GM23338 (cell line): Measurements from ENCODE around the gene ZBTB5. TPM values are rescaled to one million over a fixed set of nuclear protein-coding genes. Genes with fewer than 3 reads are reported as not detected.

Source experiments
- ATAC-seq: fragments of 200-7000 bp; cut with Tn5 transposase; 3 replicates; pipeline ENCODE4 v1.9.1; 2020
- DNase-seq: peaks from one replicate; pipeline ENCODE4 v3.0.0-alpha.2; 2015; ENCODE audit warnings: low spot score
- H2AFZ ChIP-seq: fragments of 200-600 bp; sonication (generic); 2 replicates; pipeline ENCODE4 v1.8.0; 2016; ENCODE audit warnings: antibody characterized with exemption, mild to moderate bottlenecking, moderate library complexity
- H3F3A ChIP-seq: fragments of 200-600 bp; sonication (generic); replicated peaks from 2 replicates; pipeline ENCODE4 v1.8.0; 2017; ENCODE audit warnings: antibody characterized with exemption, mixed run types, low read depth
- H3K27ac ChIP-seq: fragments of 200-600 bp; sonication (generic); 2 replicates; pipeline ENCODE4 v1.6.1; 2016; ENCODE audit warnings: low read depth
- H3K27me3 ChIP-seq: fragments of 200-600 bp; sonication (generic); 2 replicates; pipeline ENCODE4 v1.8.0; 2016; ENCODE audit warnings: mild to moderate bottlenecking, mixed run types, moderate library complexity; ENCODE audit not compliant: insufficient read depth
- H3K36me3 ChIP-seq: fragments of 200-600 bp; sonication (generic); 2 replicates; pipeline ENCODE4 v1.8.0; 2016; ENCODE audit warnings: mild to moderate bottlenecking; ENCODE audit not compliant: insufficient read depth
- H3K4me1 ChIP-seq: fragments of 200-600 bp; sonication (generic); 2 replicates; pipeline ENCODE4 v1.8.0; 2016; ENCODE audit warnings: mild to moderate bottlenecking, moderate library complexity; ENCODE audit not compliant: insufficient read depth
- H3K4me2 ChIP-seq: fragments of 200-600 bp; sonication (generic); 2 replicates; pipeline ENCODE4 v1.7.1; 2017; ENCODE audit warnings: mixed run types
- H3K4me3 ChIP-seq: fragments of 200-600 bp; sonication (generic); 2 replicates; pipeline ENCODE4 v1.6.1; 2016; ENCODE audit warnings: mixed run types
- H3K79me2 ChIP-seq: fragments of 200-600 bp; sonication (generic); replicated peaks from 2 replicates; pipeline ENCODE4 v1.8.0; 2017; ENCODE audit warnings: mild to moderate bottlenecking; ENCODE audit not compliant: insufficient read depth
- H3K9me2 ChIP-seq: fragments of 200-600 bp; sonication (generic); 2 replicates; pipeline ENCODE4 v1.8.0; 2017; ENCODE audit not compliant: insufficient read depth
- H4K20me1 ChIP-seq: fragments of 200-600 bp; sonication (generic); replicated peaks from 2 replicates; pipeline ENCODE4 v1.8.0; 2017; ENCODE audit warnings: mild to moderate bottlenecking; ENCODE audit not compliant: insufficient read depth
- H3K27ac Mint-ChIP-seq: 2 replicates; pipeline ENCODE4 v1.8.0; 2020; ENCODE audit warnings: inconsistent platforms, mild to moderate bottlenecking, moderate library complexity, mixed read lengths
- H3K27me3 Mint-ChIP-seq: 3 replicates; pipeline ENCODE4 v1.8.0; 2022; ENCODE audit warnings: low read depth, mild to moderate bottlenecking, moderate library complexity, mixed read lengths, inconsistent platforms; ENCODE audit not compliant: insufficient read depth, poor library complexity
- H3K36me3 Mint-ChIP-seq: 3 replicates; pipeline ENCODE4 v1.8.0; 2021; ENCODE audit warnings: low read depth, mild to moderate bottlenecking, inconsistent platforms, moderate library complexity, mixed read lengths
- H3K4me1 Mint-ChIP-seq: 3 replicates; pipeline ENCODE4 v1.8.0; 2020; ENCODE audit warnings: mild to moderate bottlenecking, inconsistent platforms, mixed read lengths
- H3K4me3 Mint-ChIP-seq: 3 replicates; pipeline ENCODE4 v1.8.0; 2021; ENCODE audit warnings: moderate library complexity, mild to moderate bottlenecking, inconsistent platforms, mixed read lengths
- H3K9me3 Mint-ChIP-seq: 3 replicates; pipeline ENCODE4 v1.8.0; 2020; ENCODE audit warnings: moderate library complexity, mild to moderate bottlenecking, inconsistent platforms, mixed read lengths
- CREB1 ChIP-seq: fragments of 250-450 bp; sonication (Bioruptor Pico); IDR thresholded peaks from 2 replicates; pipeline ENCODE4 v1.5.0; 2020; ENCODE audit warnings: low read depth, mild to moderate bottlenecking, moderate library complexity
- CTCF ChIP-seq, 2 experiments: fragments of 200-600 bp in 1 of 2; sonication (generic) in 1 of 2; conservative IDR thresholded peaks; 2 replicates each; pipeline versions ENCODE4 v1.5.1 to v1.6.1; 2016 to 2017; ENCODE audit warnings: antibody characterized with exemption in 2 of 2, low read depth in 2 of 2, mild to moderate bottlenecking in 2 of 2, moderate library complexity in 1 of 2
- ETS1 ChIP-seq: IDR thresholded peaks from 2 replicates; pipeline ENCODE4 v1.6.1; 2016; ENCODE audit warnings: antibody characterized with exemption
- EZH2 ChIP-seq: fragments of 200-600 bp; sonication (generic); IDR thresholded peaks from one replicate; pipeline ENCODE4 v1.8.0; 2017; ENCODE audit warnings: antibody characterized with exemption, mild to moderate bottlenecking, low read depth; ENCODE audit not compliant: unreplicated experiment
- EZH2phosphoT487 ChIP-seq: fragments of 200-600 bp; sonication (generic); IDR thresholded peaks from one replicate; pipeline ENCODE4 v1.8.1; 2018; ENCODE audit warnings: antibody characterized with exemption; ENCODE audit not compliant: unreplicated experiment
- JUNB ChIP-seq: IDR thresholded peaks from one replicate; pipeline ENCODE4 v1.6.1; 2016; ENCODE audit warnings: antibody characterized with exemption; ENCODE audit not compliant: unreplicated experiment
- NANOG ChIP-seq: IDR thresholded peaks from 2 replicates; pipeline ENCODE4 v1.6.1; 2016; ENCODE audit warnings: antibody characterized with exemption, borderline replicate concordance
- POLR2AphosphoS5 ChIP-seq: IDR thresholded peaks from 2 replicates; pipeline ENCODE4 v1.6.1; 2016; ENCODE audit warnings: antibody characterized with exemption, low read depth
- REST ChIP-seq: IDR thresholded peaks from one replicate; pipeline ENCODE4 v1.6.1; 2018; ENCODE audit warnings: antibody characterized with exemption; ENCODE audit not compliant: unreplicated experiment
- STAT1 ChIP-seq: IDR thresholded peaks from one replicate; pipeline ENCODE4 v1.6.1; 2016; ENCODE audit warnings: antibody characterized with exemption; ENCODE audit not compliant: unreplicated experiment
- ZNF114 ChIP-seq: fragments of 250-450 bp; sonication (Bioruptor Pico); IDR thresholded peaks from 2 replicates; pipeline ENCODE4 v1.5.0; 2020; ENCODE audit warnings: mild to moderate bottlenecking, moderate library complexity
- ZNF331 ChIP-seq: fragments of 250-450 bp; sonication (Bioruptor Pico); IDR thresholded peaks from 2 replicates; pipeline ENCODE4 v1.5.0; 2020; ENCODE audit warnings: low read depth, mild to moderate bottlenecking, moderate library complexity
- ZNF462 ChIP-seq: fragments of 250-450 bp; sonication (Bioruptor Pico); IDR thresholded peaks from 2 replicates; pipeline ENCODE4 v1.5.0; 2020; ENCODE audit warnings: mild to moderate bottlenecking, moderate library complexity
- polyA plus RNA-seq: library from polyadenylated mRNA; unstranded; fragments of >200 nt; fragmentation: Nextera tagmentation; extraction: Ambion mirVana; gene quantifications from 2 replicates; pipeline ENCODE4 v1.2.1, GENCODE V29; 2016
- total RNA-seq: library from RNA; depleted of rRNA; stranded (reverse); fragments of >200 nt; shearing (Covaris generic); gene quantifications from 2 replicates; pipeline ENCODE4 v1.2.3, GENCODE V29; 2014

The ZBTB5 gene
- total and polyA plus RNA-seq, 2 experiments from 2014 or later: 2.8 to 19.5 TPM

GRCh38 chr9:37491939-37492338 lies 26.7 kb upstream of the ZBTB5 start:
- no peak overlapping the region for H3K27ac ChIP-seq
- peaks cover 9% of the 10 kb centered on the region for H3K79me2 ChIP-seq
- Mint-ChIP-seq H3K4me1 (peaks cover 4% of the 10 kb centered on the region; the same call in 2 of the 3 replicates), H3K9me3 (no peaks in the 10 kb centered on the region), H3K4me3 (no peak overlapping the region), H3K27ac (no peak overlapping the region), H3K36me3 (peaks cover 80% of the 10 kb centered on the region), H3K27me3 (no peaks in the 10 kb centered on the region)
- H2AFZ ChIP-seq: no peak overlapping the region
- H4K20me1 ChIP-seq: peaks cover 18% of the 10 kb centered on the region
- H3F3A ChIP-seq: no peaks in the 10 kb centered on the region
- no peak for TF ChIP-seq POLR2AphosphoS5
- no peak for TF ChIP-seq CREB1 (CRISPR knock-in tag)
- TF ChIP-seq JUNB: no peak
- TF ChIP-seq EZH2: no peak
- TF ChIP-seq ZNF331: no peak
- TF ChIP-seq REST: no peak
- no peak for TF ChIP-seq ETS1
- TF ChIP-seq STAT1: no peak
- TF ChIP-seq ZNF114: no peak
- TF ChIP-seq EZH2phosphoT487: no peak
- TF ChIP-seq NANOG: no peak
- TF ChIP-seq CTCF (conservative IDR thresholded peaks at IDR 0.05; ENCODE audit: low read depth in 2 of 2): no peak
- TF ChIP-seq ZNF462: no peak
- H3K36me3 ChIP-seq: peaks cover 46% of the 10 kb centered on the region
- H3K4me3 ChIP-seq: no peak overlapping the region
- no peak overlapping the region for H3K4me2 ChIP-seq
- H3K27me3 ChIP-seq: no peaks in the 10 kb centered on the region
- no peaks in the 10 kb centered on the region for H3K9me2 ChIP-seq
- ATAC-seq: no peak
- DNase-seq: no peak
- peaks cover 2% of the 10 kb centered on the region; the same call in 1 of the 2 replicates for H3K4me1 ChIP-seq
